Forelimb muscle (tissue), 1 donor: Measurements from ENCODE around the gene ZBTB21. TPM values are rescaled to one million over a fixed set of nuclear protein-coding genes. Genes with fewer than 3 reads are reported as not detected.
"Not testable (repeated sequence)": the region's sequence is repeated elsewhere in the genome, so short reads cannot be mapped to it uniquely, and the experiment has no call there.

ENCODE experiments used
- DNase-seq: peaks from one replicate; pipeline ENCODE4 v3.0.0-alpha.2; 2013; ENCODE audit warnings: low read depth
- polyA plus RNA-seq: library from polyadenylated mRNA; unstranded; fragments of 120-200 nt; gene quantifications from one replicate; pipeline ENCODE4 v1.2.1, GENCODE V29; 2013; ENCODE audit not compliant: insufficient read length

ZBTB21 gene
- polyA plus RNA-seq, 1 donor = 5.1 TPM

DNA sequence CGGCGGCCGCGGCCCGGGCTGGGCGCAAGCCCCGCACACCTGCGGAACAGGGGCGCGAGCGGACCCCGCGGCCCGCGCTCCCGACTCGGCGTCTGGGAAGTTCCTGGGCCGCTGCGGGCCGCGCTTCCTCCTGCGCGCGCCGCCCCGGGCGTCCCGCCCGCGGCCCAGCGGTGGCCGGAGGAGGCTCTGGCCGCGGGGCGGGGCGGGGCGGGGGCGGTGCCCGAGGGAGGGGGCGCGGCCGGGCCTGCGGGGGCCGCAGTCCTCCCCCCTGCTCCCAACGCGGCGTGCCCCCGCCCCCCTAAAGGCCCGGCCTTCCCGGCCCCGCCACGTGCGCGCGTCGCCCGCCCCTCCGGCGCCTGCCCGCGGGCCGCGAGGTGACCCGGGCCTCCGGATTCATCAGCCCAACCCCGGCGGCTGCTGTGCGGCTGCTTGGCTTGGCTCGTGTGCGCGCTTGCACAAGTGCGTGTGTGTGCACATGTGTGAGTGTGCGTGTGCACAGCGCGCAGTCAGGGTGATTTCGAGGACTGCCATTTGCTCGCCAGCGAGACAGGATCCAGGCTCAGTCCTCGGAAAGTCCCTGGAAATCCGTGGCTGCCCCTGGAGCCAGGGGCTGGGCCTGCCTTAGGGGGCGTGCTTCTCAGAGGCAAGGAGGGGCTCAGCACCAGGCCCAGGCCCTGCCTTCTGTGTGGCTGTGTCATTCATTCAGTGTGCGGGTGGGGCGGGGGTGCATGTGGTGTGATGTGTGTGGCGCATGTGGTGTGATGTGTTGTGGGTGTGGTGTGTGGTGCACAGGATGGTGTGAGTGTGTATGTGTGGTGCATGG is 56.1 kb downstream of the ZBTB21 start, which contains the start of gene C2CD2:
Gene C2CD2, minus strand, starts transcription at position 188 of the 823 bp plus-strand sequence. CDS start 370 bp downstream, outside the sequence.
- DNase-seq = no peak

DNA sequence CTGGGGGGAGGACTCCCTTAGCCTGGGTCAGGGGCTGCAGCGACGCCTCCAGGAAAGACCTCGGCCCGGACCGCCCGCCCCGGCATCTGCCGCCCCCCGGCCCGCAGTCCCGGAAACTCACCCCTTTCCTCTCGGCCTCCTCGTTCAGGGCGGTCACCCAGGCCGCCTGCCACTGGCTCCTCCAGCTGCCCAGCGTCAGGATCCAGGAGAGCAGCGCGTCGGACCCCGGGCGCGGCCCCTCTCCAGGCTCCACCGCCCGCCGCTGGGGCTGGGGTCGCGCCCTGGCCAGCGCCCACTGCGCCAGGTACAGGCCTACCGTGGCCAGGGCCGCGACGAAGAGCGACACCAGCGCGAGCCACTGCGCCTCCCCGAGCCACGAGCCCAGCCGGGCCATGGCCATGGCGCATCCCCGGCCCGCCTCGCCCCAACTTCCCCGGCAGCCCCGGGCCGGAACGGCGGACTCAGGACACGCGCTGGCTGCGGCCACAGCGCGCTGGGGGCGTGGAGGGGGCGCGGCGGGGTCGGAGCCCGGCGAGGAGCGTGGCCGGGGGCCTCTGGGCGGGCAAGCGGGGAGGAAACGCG is 56.8 kb downstream of the ZBTB21 start:
- no peak for DNase-seq

- no peak for DNase-seq
Observed at GRCh38 chr21:41952568-41953248, 57.5 kb downstream of the ZBTB21 start.

DNA sequence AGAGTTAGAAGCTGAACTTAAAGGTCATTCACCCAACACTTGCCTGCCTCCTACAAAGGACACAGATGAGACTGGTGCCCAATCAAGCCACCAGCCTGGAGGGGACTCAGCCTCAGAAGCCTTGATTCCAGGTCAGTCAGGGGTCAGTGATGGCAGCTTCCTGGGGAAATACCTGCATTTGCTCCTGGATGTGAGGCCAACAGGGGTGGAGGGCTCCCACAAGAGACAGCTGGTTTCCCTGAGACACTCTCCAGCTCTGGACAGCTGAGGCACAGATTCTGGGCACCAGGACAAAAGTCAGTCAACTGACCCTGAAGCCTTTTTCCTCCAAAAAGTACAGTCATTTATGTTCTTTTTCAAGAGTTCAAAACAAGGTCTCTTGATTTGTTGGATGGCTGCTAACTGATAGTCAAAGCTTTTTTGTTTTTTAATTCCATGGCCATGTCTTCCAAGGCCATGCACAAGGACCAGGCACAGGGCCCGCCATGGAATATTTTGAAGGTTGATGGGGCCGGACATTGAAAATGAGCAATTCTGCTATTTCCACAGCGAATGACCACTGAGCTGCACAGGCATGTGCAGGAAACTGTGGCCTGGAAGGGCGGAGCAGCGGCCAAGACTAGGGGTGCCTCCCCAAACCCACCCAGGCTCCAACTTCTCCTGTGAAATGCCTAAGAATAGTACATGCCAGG is 58.1 kb downstream of the ZBTB21 start:
- no peak for DNase-seq

- no peak for DNase-seq
Observed at GRCh38 chr21:41950941-41951351, 59.2 kb downstream of the ZBTB21 start.

DNA sequence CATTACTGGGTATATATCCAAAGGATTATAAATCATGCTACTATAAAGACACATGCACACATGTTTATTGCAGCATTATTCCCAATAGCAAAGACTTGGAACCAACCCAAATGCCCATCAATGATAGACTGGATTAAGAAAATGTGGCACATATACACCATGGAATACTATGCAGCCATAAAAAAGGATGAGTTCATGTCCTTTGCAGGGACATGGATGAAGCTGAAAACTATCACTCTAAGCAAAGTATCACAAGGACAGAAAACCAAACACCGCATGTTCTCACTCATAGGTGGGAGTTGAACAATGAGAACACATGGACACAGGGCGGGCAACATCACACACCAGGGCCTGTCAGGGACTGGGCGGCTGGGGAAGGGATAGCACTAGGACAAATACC is 60.5 kb downstream of the ZBTB21 start:
- DNase-seq = not testable (repeated sequence)

DNA sequence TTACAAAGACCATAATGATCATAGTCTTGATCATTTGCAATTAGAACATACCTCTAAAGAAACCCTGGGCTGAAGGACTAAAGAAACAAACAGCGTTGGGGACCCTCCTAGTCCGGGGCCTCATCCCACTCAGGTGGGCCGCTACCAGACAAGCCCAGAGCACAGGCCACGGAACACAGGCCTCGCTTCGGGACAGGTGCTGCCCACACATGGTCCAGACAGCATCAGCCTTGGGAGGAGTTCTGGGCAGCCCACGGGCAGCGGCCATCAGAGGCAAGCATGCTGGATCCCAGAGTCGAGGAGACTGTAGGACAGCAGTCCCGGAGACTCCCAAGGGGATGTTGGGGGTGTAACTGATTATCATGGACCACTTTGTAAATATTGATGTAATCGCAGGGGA is 61.3 kb downstream of the ZBTB21 start:
- DNase-seq = no peak

- DNase-seq = no peak
Observed at GRCh38 chr21:41948078-41948895, 61.9 kb downstream of the ZBTB21 start.

DNA sequence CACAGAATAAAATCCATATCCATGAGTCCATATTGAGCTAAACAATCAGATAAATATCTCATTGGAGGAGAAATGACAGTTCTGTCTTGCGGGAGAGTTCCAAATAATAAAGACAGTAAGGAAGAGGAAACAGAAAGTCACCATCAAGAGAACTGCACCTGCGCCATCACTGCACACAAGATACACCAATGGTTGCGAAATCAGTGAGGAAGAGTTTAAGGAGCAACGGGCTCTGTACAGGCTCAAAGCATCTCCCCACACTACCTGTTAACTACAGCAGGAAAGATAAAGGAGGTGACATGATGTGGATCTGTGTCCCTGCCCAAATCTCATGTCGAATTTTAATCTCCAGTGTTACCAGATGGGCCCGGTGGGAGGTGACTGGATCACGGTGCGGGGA is 64.2 kb downstream of the ZBTB21 start:
- no peak for DNase-seq

- no peak for DNase-seq
Observed at GRCh38 chr21:41943851-41944250, 66.3 kb downstream of the ZBTB21 start.

DNA sequence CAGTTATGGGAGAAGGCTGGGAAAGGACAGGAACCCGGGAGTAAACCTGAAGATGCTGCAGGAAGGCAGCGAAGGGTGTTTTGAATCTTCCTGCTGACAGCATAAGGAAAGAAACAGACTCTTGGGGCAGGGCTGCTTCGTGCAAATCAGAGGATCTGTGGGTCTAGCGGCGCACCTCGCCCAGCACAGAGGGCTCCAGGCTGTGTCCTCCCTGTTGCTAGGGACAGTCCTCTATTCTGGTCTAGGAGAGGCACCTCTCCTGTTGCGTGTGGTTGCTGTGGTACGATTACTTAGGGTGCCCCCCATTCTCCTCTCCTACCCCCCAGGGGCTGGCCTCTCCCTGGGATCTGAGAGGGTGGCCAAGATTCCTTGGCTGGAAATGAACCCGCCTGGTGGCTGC is 67.7 kb downstream of the ZBTB21 start:
- no peak for DNase-seq

DNA sequence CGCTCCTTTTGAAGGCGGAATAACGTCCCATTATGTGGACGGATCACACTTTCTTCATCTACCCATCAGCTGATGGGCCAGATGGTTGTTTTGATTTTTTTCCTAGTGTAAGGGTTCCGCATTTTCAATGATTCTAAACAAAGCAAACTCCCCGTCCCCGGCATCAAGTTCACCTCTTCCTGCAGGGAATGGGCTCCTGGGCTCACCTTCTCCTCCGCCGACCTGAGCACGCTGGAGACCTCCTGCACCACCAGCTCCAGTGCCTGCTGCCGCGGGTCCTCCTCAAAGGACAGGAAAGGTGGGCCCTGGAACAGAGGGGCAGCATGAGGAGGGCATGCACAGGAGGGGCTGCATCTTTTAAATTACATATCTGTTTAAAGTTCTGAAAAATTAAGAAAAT is 68.2 kb downstream of the ZBTB21 start:
- DNase-seq = no peak

DNA sequence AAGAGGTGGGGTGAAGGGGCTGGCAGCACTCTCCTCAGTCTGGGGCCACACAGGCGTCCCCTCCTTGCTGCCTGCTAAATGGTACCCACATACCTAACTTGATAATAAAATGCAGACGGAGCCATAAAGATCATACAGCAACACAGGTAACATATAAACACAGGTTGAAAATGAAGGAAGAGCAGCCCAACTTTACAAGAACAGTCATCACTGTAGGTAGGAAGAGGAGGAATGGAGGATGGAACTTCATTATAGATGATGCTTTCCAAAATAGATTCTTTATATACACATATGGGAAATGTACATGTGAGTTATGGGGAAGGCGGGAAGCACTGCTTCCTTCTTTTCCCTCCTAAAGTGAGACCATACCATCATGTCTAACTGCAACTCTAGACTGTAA is 69.7 kb downstream of the ZBTB21 start:
- no peak for DNase-seq

- DNase-seq = no peak
Observed at GRCh38 chr21:41939391-41939790, 70.8 kb downstream of the ZBTB21 start.

Other genes starting within 250 kb of the ZBTB21 start
- 0.15 TPM for gene RIPK4, start 243.3 kb downstream of the ZBTB21 start, polyA plus RNA-seq
- gene PRDM15, start 131.0 kb downstream of the ZBTB21 start, polyA plus RNA-seq = 3.8 TPM
- 9.6 TPM for gene C2CD2, start 56.3 kb downstream of the ZBTB21 start, polyA plus RNA-seq
- not detected for gene UMODL1, start 61.0 kb upstream of the ZBTB21 start, polyA plus RNA-seq
- 6.7 TPM for gene ABCG1, start 208.8 kb upstream of the ZBTB21 start, polyA plus RNA-seq